WTC11 (cell line): ENCODE results near the gene PIP4K2A. TPM values are rescaled to one million over a fixed set of nuclear protein-coding genes. Genes with fewer than 3 reads are reported as not detected.
A peak's percentile ranks its signal among the peaks of the same experiment; 100 is the strongest.

Experiments used
- ATAC-seq: fragments of 200-7000 bp; cut with Tn5 transposase; 2 replicates; pipeline ENCODE4 v1.10.0; 2021; ENCODE audit warnings: mild to moderate bottlenecking, moderate library complexity
- CTCF ChIA-PET: fragments of 300-600 bp; sonication (Branson Sonifier 250); formaldehyde crosslinking; loops from one replicate; lab custom pipeline; 2021; ENCODE audit warnings: antibody characterized with exemption; lab: Charles Lee
- POLR2A ChIA-PET: fragments of 350-600 bp; sonication (Branson Sonifier 250); formaldehyde crosslinking; loops from one replicate; lab custom pipeline; 2021; ENCODE audit warnings: antibody characterized with exemption; lab: Charles Lee
- DNase-seq: peaks from one replicate; pipeline ENCODE4 v3.0.0; 2021; ENCODE audit warnings: low spot score
- H3K27ac Mint-ChIP-seq: 2 replicates; pipeline ENCODE4 v1.8.0; 2021; ENCODE audit warnings: mixed read lengths
- H3K27me3 Mint-ChIP-seq: 2 replicates; pipeline ENCODE4 v1.8.0; 2021; ENCODE audit warnings: low read depth, mild to moderate bottlenecking, moderate library complexity, mixed read lengths
- H3K36me3 Mint-ChIP-seq: 2 replicates; pipeline ENCODE4 v1.8.0; 2021; ENCODE audit warnings: mixed read lengths
- H3K4me1 Mint-ChIP-seq: 2 replicates; pipeline ENCODE4 v1.8.0; 2022; ENCODE audit warnings: mixed read lengths
- H3K4me3 Mint-ChIP-seq: 2 replicates; pipeline ENCODE4 v1.8.0; 2021; ENCODE audit warnings: mild to moderate bottlenecking, moderate library complexity, mixed read lengths
- H3K9me3 Mint-ChIP-seq: 2 replicates; pipeline ENCODE4 v1.8.0; 2021; ENCODE audit warnings: mixed read lengths
- ATF1 ChIP-seq: sonication (generic); formaldehyde crosslinking; IDR thresholded peaks from 2 replicates; pipeline ENCODE4 v1.8.1; 2023; ENCODE audit warnings: mild to moderate bottlenecking, moderate library complexity, missing genetic modification reagents
- CREB1 ChIP-seq: sonication (generic); formaldehyde crosslinking; IDR thresholded peaks from 2 replicates; pipeline ENCODE4 v1.8.0; 2023; ENCODE audit warnings: mild to moderate bottlenecking, missing genetic modification reagents
- ETV6 ChIP-seq: sonication (generic); formaldehyde crosslinking; IDR thresholded peaks from 2 replicates; pipeline ENCODE4 v1.8.1; 2022; ENCODE audit warnings: mild to moderate bottlenecking, missing genetic modification reagents
- JUN ChIP-seq: sonication (generic); formaldehyde crosslinking; IDR thresholded peaks from 2 replicates; pipeline ENCODE4 v1.8.0; 2023; ENCODE audit warnings: mild to moderate bottlenecking, missing genetic modification reagents
- MXD4 ChIP-seq: fragments of 250-450 bp; sonication (Bioruptor Pico); IDR thresholded peaks from 2 replicates; pipeline ENCODE4 v1.8.0; 2021; ENCODE audit warnings: mild to moderate bottlenecking, moderate library complexity, borderline replicate concordance
- MYBL2 ChIP-seq: sonication (generic); formaldehyde crosslinking; IDR thresholded peaks from 2 replicates; pipeline ENCODE4 v1.8.1; 2023; ENCODE audit warnings: mild to moderate bottlenecking, moderate library complexity, missing genetic modification reagents
- NFE2L1 ChIP-seq: sonication (generic); formaldehyde crosslinking; IDR thresholded peaks from 2 replicates; pipeline ENCODE4 v1.8.1; 2023; ENCODE audit warnings: missing genetic modification reagents
- NFYB ChIP-seq: sonication (generic); formaldehyde crosslinking; conservative IDR thresholded peaks from 2 replicates; pipeline ENCODE4 v1.8.0; 2022; ENCODE audit warnings: low read depth, missing genetic modification reagents
- OVOL2 ChIP-seq: fragments of 250-450 bp; sonication (Bioruptor Pico); IDR thresholded peaks from 2 replicates; pipeline ENCODE4 v1.9.0; 2021; ENCODE audit warnings: mild to moderate bottlenecking, borderline replicate concordance
- PRRX2 ChIP-seq: fragments of 250-450 bp; sonication (Bioruptor Pico); IDR thresholded peaks from 2 replicates; pipeline ENCODE4 v1.8.0; 2021; ENCODE audit warnings: mild to moderate bottlenecking
- RELA ChIP-seq: sonication (generic); formaldehyde crosslinking; IDR thresholded peaks from 2 replicates; pipeline ENCODE4 v1.8.1; 2022; ENCODE audit warnings: missing genetic modification reagents, mild to moderate bottlenecking, borderline replicate concordance
- SMAD3 ChIP-seq: sonication (generic); formaldehyde crosslinking; IDR thresholded peaks from 2 replicates; pipeline ENCODE4 v1.8.0; 2022; ENCODE audit warnings: missing genetic modification reagents, mild to moderate bottlenecking, borderline replicate concordance
- SOX15 ChIP-seq: fragments of 250-450 bp; sonication (Bioruptor Pico); IDR thresholded peaks from 2 replicates; pipeline ENCODE4 v1.9.0; 2021; ENCODE audit warnings: mild to moderate bottlenecking
- SP1 ChIP-seq: sonication (generic); formaldehyde crosslinking; conservative IDR thresholded peaks from 2 replicates; pipeline ENCODE4 v1.8.1; 2022; ENCODE audit warnings: missing genetic modification reagents
- TCF7 ChIP-seq: sonication (generic); formaldehyde crosslinking; IDR thresholded peaks from 2 replicates; pipeline ENCODE4 v1.8.0; 2022; ENCODE audit warnings: mild to moderate bottlenecking, low read depth, missing genetic modification reagents, moderate library complexity
- total RNA-seq: library from RNA; stranded (reverse); gene quantifications from 3 replicates; pipeline ENCODE4 v1.2.3, GENCODE V29; 2021
- TF ChIP-seq, protein P1 (sequence below): sonication (generic); formaldehyde crosslinking; IDR thresholded peaks from 2 replicates; pipeline ENCODE4 v1.8.1; 2022; ENCODE audit warnings: low read depth, mild to moderate bottlenecking, moderate library complexity, missing genetic modification reagents, borderline replicate concordance
- TF ChIP-seq, protein P2 (sequence below): sonication (generic); formaldehyde crosslinking; IDR thresholded peaks from 2 replicates; pipeline ENCODE4 v1.8.1; 2023; ENCODE audit warnings: mild to moderate bottlenecking, missing genetic modification reagents, moderate library complexity
- TF ChIP-seq, protein P3 (sequence below): sonication (generic); formaldehyde crosslinking; IDR thresholded peaks from 2 replicates; pipeline ENCODE4 v1.8.0; 2023; ENCODE audit warnings: missing genetic modification reagents
- TF ChIP-seq, protein P4 (sequence below): sonication (generic); formaldehyde crosslinking; IDR thresholded peaks from 2 replicates; pipeline ENCODE4 v1.8.1; 2022; ENCODE audit warnings: mild to moderate bottlenecking, missing genetic modification reagents, moderate library complexity, borderline replicate concordance
- TF ChIP-seq, protein P5 (sequence below): sonication (generic); formaldehyde crosslinking; IDR thresholded peaks from 2 replicates; pipeline ENCODE4 v1.8.0; 2023; ENCODE audit warnings: mild to moderate bottlenecking, missing genetic modification reagents
- TF ChIP-seq, protein P6 (sequence below): sonication (generic); formaldehyde crosslinking; IDR thresholded peaks from 2 replicates; pipeline ENCODE4 v1.8.0; 2022; ENCODE audit warnings: mild to moderate bottlenecking, missing genetic modification reagents

Gene PIP4K2A
- total RNA-seq, 1 experiment from 2014 or later: 47.5 TPM

DNA sequence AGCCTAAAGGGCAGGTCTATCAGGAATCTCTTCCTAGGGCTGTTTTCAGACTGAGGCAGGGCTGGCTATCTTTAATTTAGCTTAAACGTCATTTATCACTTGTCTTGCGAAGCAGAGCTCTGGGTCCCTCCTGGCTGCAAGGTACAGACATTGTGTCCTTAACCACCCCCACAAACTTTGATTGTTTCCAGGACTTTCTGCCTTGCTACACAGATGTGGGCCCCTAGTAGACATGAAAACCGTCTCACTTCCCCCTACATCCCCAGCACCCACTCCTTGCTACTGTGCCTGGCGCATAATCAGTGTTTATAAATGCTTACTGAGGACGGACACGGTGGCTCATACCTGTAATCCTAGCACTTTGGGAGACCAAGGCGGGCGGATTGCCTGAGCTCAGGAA lies 54.5 kb downstream of the PIP4K2A start:
- ChIA-PET CTCF (interaction anchor here (0.7 to 0.8 kb wide), 2 partner anchors 42 to 46 kb away, joined by 3 to 6 read pairs; no protein-coding TSS in a partner anchor), POLR2A (no interaction called here)
- TF ChIP-seq, protein P1, sequence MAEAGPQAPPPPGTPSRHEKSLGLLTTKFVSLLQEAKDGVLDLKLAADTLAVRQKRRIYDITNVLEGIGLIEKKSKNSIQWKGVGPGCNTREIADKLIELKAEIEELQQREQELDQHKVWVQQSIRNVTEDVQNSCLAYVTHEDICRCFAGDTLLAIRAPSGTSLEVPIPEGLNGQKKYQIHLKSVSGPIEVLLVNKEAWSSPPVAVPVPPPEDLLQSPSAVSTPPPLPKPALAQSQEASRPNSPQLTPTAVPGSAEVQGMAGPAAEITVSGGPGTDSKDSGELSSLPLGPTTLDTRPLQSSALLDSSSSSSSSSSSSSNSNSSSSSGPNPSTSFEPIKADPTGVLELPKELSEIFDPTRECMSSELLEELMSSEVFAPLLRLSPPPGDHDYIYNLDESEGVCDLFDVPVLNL: no peak
- TF ChIP-seq PRRX2: no peak
- no peak for TF ChIP-seq JUN
- TF ChIP-seq, protein P2, sequence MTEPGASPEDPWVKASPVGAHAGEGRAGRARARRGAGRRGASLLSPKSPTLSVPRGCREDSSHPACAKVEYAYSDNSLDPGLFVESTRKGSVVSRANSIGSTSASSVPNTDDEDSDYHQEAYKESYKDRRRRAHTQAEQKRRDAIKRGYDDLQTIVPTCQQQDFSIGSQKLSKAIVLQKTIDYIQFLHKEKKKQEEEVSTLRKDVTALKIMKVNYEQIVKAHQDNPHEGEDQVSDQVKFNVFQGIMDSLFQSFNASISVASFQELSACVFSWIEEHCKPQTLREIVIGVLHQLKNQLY (CRISPR knock-in tag): no peak
- TF ChIP-seq CREB1: no peak
- no peak for TF ChIP-seq SP1 (CRISPR knock-in tag)
- no peak for TF ChIP-seq SMAD3 (CRISPR knock-in tag)
- TF ChIP-seq SOX15 (CRISPR knock-in tag): no peak

DNA sequence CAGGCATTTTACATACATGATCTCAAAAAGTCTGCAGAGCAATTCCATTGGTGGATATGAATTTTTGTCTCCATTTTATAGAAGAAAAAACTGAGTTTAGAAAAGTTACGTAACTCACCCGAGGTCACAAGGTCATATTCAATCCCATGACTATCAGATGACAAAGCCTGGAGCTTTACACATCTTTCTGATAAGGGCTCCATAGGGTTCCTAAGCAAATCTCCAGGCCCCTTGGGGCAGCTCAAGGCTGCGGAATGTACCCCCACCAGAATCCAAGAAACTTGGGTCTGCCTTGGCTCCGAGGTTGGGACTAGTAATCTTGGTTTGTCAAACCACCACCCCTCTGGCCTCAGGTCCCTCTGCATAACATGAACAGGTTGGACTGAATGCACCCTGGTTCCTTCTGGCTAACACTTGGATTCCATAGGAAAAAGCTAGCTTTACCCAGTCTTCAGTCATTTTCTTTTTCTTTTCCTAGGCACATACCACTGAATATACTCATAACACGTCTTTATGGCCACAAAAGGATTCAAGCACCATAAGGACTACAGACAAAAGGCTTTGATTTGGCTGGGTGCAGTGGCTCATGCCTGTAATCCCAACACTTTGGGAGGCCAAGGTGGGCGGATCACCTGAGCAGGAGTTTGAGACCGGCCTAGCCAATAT lies 55.5 kb downstream of the PIP4K2A start:
- H3K4me1 Mint-ChIP-seq: peaks cover 78% of the 10 kb centered on the region
- POLR2A ChIA-PET: no interaction called here

More for the DNA sequence above, 54.5 kb downstream of the PIP4K2A start:
- Mint-ChIP-seq H3K4me1 (peaks cover 70% of the 10 kb centered on the region), H3K27ac (peak overlapping the region; percentile 64), H3K9me3 (no peaks in the 10 kb centered on the region), H3K4me3 (no peak overlapping the region), H3K27me3 (no peaks in the 10 kb centered on the region), H3K36me3 (no peaks in the 10 kb centered on the region)
- no peak for DNase-seq
- no peak for ATAC-seq

DNA sequence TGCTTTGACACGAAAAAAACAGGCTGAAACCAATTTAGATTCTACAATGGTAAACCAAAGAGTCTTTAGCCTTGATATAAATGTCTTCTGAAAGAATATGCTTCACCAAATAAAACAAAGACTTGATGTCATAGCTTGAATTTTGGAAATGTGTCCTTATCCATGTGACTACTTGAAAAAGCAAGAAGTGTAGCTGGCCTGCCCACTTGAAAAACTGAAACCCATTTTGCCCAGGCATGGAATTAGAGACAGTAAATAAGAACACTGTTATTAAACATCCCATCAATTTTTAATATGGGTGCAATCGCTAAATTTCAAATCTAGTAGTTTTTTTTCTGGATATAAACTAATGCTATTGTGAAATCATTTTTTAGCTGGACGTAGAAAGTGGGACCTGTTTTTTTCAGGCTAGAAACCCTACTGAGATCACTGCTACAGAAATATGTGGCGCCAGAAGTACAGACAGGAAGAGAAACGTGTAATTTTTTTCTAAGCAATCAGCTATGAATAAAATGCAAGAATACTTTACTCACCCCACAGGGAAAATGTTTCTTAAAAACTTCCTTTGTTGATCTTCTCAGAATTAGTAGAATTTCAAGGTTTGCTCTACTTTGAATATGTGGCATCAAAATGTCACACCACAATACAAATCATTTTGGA lies 56.7 kb downstream of the PIP4K2A start:
- ATAC-seq: no peak
- Mint-ChIP-seq H3K27me3 (no peaks in the 10 kb centered on the region), H3K27ac (peak overlapping the region; percentile 69; the same call in 1 of the 2 replicates), H3K4me1 (peaks cover 82% of the 10 kb centered on the region), H3K4me3 (no peak overlapping the region), H3K9me3 (no peaks in the 10 kb centered on the region), H3K36me3 (no peaks in the 10 kb centered on the region; the same call in 1 of the 2 replicates)
- DNase-seq: no peak
- CTCF ChIA-PET: no interaction called here
- POLR2A ChIA-PET: no interaction called here
- TF ChIP-seq OVOL2 (CRISPR knock-in tag) (no peak), ATF1 (CRISPR knock-in tag) (no peak), NFE2L1 (CRISPR knock-in tag) (no peak), SP1 (CRISPR knock-in tag) (no peak), NFYB (no peak), ETV6 (CRISPR knock-in tag) (no peak), TCF7 (CRISPR knock-in tag) (no peak)
- TF ChIP-seq, protein P3, sequence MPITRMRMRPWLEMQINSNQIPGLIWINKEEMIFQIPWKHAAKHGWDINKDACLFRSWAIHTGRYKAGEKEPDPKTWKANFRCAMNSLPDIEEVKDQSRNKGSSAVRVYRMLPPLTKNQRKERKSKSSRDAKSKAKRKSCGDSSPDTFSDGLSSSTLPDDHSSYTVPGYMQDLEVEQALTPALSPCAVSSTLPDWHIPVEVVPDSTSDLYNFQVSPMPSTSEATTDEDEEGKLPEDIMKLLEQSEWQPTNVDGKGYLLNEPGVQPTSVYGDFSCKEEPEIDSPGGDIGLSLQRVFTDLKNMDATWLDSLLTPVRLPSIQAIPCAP (CRISPR knock-in tag): no peak
- TF ChIP-seq, protein P1: no peak
- TF ChIP-seq, protein P4, sequence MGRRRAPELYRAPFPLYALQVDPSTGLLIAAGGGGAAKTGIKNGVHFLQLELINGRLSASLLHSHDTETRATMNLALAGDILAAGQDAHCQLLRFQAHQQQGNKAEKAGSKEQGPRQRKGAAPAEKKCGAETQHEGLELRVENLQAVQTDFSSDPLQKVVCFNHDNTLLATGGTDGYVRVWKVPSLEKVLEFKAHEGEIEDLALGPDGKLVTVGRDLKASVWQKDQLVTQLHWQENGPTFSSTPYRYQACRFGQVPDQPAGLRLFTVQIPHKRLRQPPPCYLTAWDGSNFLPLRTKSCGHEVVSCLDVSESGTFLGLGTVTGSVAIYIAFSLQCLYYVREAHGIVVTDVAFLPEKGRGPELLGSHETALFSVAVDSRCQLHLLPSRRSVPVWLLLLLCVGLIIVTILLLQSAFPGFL: no peak

More for the DNA sequence above, 55.5 kb downstream of the PIP4K2A start:
- CTCF ChIA-PET: interaction anchor here (0.5 to 0.8 kb wide), 2 partner anchors 41 to 65 kb away, joined by 3 read pairs; no protein-coding TSS in a partner anchor
- Mint-ChIP-seq H3K9me3 (no peaks in the 10 kb centered on the region), H3K36me3 (no peaks in the 10 kb centered on the region), H3K27me3 (no peaks in the 10 kb centered on the region), H3K27ac (no peak overlapping the region), H3K4me3 (no peak overlapping the region)
- no peak for TF ChIP-seq MXD4 (CRISPR knock-in tag)
- TF ChIP-seq MYBL2 (CRISPR knock-in tag): no peak
- no peak for TF ChIP-seq RELA (CRISPR knock-in tag)
- TF ChIP-seq, protein P5, sequence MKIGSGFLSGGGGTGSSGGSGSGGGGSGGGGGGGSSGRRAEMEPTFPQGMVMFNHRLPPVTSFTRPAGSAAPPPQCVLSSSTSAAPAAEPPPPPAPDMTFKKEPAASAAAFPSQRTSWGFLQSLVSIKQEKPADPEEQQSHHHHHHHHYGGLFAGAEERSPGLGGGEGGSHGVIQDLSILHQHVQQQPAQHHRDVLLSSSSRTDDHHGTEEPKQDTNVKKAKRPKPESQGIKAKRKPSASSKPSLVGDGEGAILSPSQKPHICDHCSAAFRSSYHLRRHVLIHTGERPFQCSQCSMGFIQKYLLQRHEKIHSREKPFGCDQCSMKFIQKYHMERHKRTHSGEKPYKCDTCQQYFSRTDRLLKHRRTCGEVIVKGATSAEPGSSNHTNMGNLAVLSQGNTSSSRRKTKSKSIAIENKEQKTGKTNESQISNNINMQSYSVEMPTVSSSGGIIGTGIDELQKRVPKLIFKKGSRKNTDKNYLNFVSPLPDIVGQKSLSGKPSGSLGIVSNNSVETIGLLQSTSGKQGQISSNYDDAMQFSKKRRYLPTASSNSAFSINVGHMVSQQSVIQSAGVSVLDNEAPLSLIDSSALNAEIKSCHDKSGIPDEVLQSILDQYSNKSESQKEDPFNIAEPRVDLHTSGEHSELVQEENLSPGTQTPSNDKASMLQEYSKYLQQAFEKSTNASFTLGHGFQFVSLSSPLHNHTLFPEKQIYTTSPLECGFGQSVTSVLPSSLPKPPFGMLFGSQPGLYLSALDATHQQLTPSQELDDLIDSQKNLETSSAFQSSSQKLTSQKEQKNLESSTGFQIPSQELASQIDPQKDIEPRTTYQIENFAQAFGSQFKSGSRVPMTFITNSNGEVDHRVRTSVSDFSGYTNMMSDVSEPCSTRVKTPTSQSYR (CRISPR knock-in tag): no peak
- TF ChIP-seq, protein P6, sequence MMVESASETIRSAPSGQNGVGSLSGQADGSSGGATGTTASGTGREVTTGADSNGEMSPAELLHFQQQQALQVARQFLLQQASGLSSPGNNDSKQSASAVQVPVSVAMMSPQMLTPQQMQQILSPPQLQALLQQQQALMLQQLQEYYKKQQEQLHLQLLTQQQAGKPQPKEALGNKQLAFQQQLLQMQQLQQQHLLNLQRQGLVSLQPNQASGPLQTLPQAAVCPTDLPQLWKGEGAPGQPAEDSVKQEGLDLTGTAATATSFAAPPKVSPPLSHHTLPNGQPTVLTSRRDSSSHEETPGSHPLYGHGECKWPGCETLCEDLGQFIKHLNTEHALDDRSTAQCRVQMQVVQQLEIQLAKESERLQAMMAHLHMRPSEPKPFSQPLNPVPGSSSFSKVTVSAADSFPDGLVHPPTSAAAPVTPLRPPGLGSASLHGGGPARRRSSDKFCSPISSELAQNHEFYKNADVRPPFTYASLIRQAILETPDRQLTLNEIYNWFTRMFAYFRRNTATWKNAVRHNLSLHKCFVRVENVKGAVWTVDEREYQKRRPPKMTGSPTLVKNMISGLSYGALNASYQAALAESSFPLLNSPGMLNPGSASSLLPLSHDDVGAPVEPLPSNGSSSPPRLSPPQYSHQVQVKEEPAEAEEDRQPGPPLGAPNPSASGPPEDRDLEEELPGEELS (CRISPR knock-in tag): no peak
- no peak for TF ChIP-seq PRRX2
- ATAC-seq (no peak; the same call in 1 of the 2 replicates), DNase-seq (no peak)
